Brain microvascular endothelial cell (primary cell): ENCODE data around the gene BCL2.

Source experiments
- DNase-seq: peaks from one replicate; pipeline ENCODE4 v3.0.0-alpha.2; 2020
- H3K27ac ChIP-seq: fragments of 250-450 bp; sonication (Bioruptor Pico); 2 replicates; pipeline ENCODE4 v1.5.1; 2020; ENCODE audit warnings: mild to moderate bottlenecking, moderate library complexity
- H3K27me3 ChIP-seq: fragments of 250-450 bp; sonication (Bioruptor Pico); replicated peaks from 2 replicates; pipeline ENCODE4 v1.5.1; 2020; ENCODE audit warnings: mild to moderate bottlenecking
- H3K36me3 ChIP-seq: fragments of 250-450 bp; sonication (Bioruptor Pico); replicated peaks from 2 replicates; pipeline ENCODE4 v1.5.1; 2020; ENCODE audit warnings: mild to moderate bottlenecking
- H3K4me3 ChIP-seq: 2 replicates; pipeline ENCODE4 v1.5.1; 2011; ENCODE audit warnings: low read depth, mild to moderate bottlenecking, control low read depth, low read length, moderate library complexity
- in situ Hi-C: cut with HindIII; loops from 2 replicates; pipeline ENCODE4 v1.10.0; 2017; ENCODE audit warnings: low sequenced_read_pairs, low pct_ligation_motif_present
- TF ChIP-seq, protein P1 (sequence below): IDR thresholded peaks from 2 replicates; pipeline ENCODE4 v1.5.1; 2011; ENCODE audit warnings: low read depth, mild to moderate bottlenecking, moderate library complexity, low read length, control low read depth, inconsistent platforms; ENCODE audit errors: missing control alignments

BCL2 gene

DNA sequence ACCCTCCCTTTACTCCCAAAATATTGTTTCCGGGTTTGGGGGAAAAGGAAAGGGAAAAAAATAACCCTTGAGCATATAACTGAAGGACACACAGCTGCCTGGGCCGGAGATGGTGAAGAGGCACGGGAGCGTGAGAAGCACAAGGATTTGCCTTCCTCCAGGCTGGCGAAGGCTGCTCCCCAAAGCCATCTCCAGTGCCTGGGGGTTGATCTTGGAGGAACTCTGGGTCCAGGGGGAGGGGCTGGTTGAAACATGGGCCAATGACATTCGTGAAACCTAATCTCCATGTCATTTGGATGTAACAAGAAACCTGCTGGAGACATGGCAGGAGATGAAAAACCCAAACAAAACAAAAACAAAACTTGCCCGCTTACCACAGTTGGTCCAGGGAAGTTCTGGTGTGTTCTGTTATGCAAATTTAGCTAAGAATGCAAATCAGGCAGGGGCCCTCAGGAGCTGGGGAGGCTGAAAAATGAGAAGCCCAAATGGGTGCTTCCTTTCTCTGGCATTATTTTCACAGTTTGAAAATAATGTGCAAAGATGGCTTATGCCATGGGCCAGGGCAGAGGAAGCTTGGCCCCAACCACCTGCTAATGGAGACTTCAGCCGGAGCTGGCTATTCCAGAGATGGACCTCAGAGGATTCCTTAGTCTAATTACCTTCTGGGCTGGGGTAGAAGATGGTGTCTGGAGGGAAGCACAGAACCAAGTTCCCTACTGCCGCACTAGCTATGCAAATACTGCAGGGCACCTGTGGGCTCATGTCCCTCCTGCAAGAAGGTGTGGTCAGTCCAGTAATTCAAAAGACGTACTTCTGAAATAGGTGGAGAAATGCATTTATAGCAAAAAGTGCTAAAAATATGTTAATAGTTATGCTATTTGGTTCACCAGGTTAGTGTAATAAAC, 180.9 kb downstream of the BCL2 start:
- no peak for DNase-seq
- TF ChIP-seq, protein P1, sequence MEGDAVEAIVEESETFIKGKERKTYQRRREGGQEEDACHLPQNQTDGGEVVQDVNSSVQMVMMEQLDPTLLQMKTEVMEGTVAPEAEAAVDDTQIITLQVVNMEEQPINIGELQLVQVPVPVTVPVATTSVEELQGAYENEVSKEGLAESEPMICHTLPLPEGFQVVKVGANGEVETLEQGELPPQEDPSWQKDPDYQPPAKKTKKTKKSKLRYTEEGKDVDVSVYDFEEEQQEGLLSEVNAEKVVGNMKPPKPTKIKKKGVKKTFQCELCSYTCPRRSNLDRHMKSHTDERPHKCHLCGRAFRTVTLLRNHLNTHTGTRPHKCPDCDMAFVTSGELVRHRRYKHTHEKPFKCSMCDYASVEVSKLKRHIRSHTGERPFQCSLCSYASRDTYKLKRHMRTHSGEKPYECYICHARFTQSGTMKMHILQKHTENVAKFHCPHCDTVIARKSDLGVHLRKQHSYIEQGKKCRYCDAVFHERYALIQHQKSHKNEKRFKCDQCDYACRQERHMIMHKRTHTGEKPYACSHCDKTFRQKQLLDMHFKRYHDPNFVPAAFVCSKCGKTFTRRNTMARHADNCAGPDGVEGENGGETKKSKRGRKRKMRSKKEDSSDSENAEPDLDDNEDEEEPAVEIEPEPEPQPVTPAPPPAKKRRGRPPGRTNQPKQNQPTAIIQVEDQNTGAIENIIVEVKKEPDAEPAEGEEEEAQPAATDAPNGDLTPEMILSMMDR, result no peak
- H3K36me3 ChIP-seq, result no peaks in the 10 kb centered on the region
- no peak overlapping the region for H3K27ac ChIP-seq
- in situ Hi-C loops, result loop anchor here (10.0 kb wide), 1 partner anchor 186 kb away; no protein-coding TSS in a partner anchor
- no peaks in the 10 kb centered on the region for H3K27me3 ChIP-seq
- no peak overlapping the region for H3K4me3 ChIP-seq

DNA sequence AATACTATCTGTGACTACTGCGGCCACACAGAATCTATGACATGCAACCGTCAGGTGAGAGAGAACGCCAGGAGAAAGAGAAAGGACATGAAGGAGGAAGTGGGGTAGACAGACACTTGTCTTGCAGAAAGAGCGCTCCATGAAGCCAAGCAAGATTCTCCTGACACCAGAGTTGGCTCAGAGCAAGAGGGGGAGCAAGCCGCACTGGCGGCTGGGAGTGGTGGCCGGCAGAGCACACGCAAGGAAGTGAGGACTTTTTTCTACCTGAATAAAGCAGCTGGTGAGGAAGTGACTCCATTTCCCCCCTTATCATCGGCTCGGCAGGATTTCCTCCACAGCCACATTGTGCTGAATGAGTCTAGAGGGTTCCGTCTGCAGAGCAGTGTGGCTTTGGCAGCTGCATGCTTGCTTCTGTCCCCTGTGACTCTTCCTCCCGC, 181.6 kb downstream of the BCL2 start:
- Histone ChIP-seq H3K27ac (no peak overlapping the region), H3K4me3 (no peak overlapping the region), H3K36me3 (no peaks in the 10 kb centered on the region), H3K27me3 (no peaks in the 10 kb centered on the region)
- no peak for DNase-seq
- in situ Hi-C loops, result loop anchor here (10.0 kb wide), 1 partner anchor 187 kb away; no protein-coding TSS in a partner anchor
- TF ChIP-seq, protein P1, result no peak

DNA sequence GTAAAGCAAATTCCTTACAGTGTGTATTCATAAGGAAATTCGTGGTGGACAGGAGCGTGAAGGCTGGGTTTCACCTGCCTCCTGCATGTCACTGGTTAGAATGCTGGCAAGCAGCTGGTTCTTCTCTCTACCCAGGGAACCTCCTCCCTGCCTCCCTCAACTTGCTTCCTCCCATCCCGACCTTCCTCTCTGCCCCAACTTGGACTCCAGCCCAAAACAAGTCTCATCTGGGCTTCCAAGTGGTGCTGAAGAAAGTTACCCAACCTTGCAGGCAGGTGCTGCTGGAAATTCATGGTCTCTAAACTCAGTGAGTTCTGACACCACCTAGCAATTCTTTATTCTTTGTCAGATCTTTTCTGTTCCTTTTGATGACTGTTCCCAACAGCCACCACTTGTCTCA, 184.5 kb downstream of the BCL2 start:
- H3K27ac ChIP-seq, result no peak overlapping the region
- H3K36me3 ChIP-seq, result no peaks in the 10 kb centered on the region
- in situ Hi-C loops, result loop anchor here (10.0 kb wide), 1 partner anchor 190 kb away; no protein-coding TSS in a partner anchor
- no peak for DNase-seq
- H3K27me3 ChIP-seq, result no peaks in the 10 kb centered on the region
- no peak overlapping the region for H3K4me3 ChIP-seq
- TF ChIP-seq, protein P1, result no peak

DNA sequence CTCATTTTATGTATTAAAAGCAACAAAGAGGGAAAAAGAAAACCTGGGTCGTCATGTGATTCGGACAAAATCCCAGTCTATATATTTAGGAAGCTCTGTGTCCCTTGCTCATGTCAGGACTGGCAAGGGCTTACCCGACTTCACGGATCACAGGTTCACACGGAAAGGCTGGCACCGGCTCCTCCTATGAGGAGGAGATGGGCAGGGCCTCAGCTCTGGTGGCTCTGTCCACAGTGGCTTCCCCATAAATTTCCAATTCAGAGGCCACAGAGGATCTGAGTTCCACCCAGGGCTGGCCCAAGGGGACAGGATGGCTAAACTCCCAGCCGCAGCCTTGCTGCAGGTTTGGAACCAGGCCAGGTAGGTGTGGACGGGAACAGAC, 186.8 kb downstream of the BCL2 start:
- TF ChIP-seq, protein P1, result no peak
- in situ Hi-C loops, result loop anchor here (10.0 kb wide), 1 partner anchor 192 kb away; no protein-coding TSS in a partner anchor
- DNase-seq, result no peak
- H3K4me3 ChIP-seq, result no peak overlapping the region
- no peaks in the 10 kb centered on the region for H3K27me3 ChIP-seq
- no peak overlapping the region for H3K27ac ChIP-seq
- H3K36me3 ChIP-seq, result no peaks in the 10 kb centered on the region

DNA sequence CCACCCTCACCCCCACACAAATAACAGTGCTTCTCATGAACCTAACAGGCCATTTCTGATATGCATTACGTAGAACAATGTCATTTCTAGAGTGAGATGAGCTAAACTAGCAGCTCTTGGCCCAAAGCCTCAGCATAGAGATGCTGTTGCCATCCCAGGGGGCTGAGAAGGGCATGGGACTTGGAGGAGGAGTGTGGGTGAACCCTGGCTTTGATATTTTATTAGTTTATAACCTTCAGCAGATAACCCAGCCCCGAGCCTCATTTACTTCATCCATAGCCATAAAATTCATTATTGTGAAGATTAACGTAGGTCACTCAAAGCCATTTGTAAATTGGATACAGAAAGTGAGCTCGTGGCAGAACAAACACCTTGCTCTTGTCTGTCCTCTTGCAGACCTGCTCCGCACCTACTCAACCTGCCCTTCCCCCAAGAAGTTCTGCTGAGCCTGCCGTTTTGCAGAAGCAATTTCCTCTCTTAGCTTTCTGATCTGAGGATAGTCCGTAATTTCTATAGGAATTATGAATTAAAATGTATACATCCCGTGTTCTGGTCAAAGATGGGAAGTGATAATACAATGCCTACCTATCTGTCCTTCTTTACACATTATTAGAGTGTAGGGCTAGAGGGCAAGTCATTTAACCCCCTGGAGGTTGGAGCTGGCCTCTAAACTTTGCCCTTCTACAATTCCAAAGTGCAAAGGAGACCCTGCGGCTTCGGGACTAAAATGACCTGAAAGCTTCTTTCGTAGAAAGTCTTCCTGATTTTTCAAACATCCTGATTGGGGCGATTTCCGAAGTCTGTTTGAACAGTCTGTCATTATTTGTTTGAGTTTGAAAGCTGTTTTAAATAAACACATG, 187.4 kb downstream of the BCL2 start:
- in situ Hi-C loops, result loop anchor here (10.0 kb wide), 1 partner anchor 193 kb away; no protein-coding TSS in a partner anchor
- TF ChIP-seq, protein P1, result no peak
- DNase-seq, result no peak
- H3K36me3 ChIP-seq, result no peaks in the 10 kb centered on the region
- no peak overlapping the region for H3K27ac ChIP-seq
- H3K4me3 ChIP-seq, result no peak overlapping the region
- no peaks in the 10 kb centered on the region for H3K27me3 ChIP-seq
